Measurements from ENCODE around the gene FOXI3. TPM values are rescaled to one million over a fixed set of nuclear protein-coding genes. Genes with fewer than 3 reads are reported as not detected.

FOXI3 gene
- polyA plus RNA-seq, 1 donor (not counting 4 experiments of a cell fraction or from before 2014, with no cell fraction given) = not detected

DNA sequence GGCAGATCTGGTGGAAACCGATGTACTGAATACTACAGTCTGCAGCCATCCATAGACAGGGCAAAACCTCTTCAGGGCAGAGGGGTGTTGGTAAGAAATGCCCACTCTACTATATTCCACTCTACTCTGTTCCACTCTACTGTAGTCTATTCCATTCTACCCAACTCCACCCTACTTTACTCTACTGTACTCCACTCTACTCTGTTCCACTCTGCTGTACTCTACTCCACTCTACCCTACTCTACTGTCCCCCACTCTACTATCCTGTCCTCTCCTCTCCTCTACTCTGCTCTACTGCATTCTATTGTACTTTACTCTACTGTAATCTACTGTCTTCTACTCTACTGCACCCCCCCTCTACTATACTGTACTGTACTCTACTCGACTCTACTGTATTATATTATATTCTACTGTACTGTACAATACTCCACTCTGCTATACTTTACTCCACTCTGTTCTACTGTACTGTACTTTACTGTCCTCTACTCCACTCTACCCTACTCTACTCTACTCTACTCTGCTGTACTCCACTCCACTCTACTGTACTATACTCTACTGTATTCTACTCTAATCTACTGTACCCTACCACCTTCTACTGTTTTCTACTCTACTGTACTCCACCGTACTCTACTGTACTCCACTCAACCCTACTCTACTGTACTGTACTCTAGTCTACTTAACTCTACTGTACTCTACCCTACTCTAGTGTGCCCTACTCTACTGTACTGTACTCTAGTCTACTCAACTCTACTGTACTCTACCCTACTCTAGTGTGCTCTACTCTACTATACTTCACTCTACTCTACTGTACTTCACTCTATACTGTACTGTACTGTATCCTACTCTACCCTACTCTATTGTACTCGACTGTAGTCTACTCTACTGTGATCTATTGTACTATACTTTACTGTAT is 17.0 kb upstream of the FOXI3 start:
- Histone ChIP-seq H4K20me1 (ENCODE audit: control insufficient read depth, extremely low read depth, insufficient read depth, low read length) (no peaks in the 10 kb centered on the region), H3K79me2 (ENCODE audit: control insufficient read depth, insufficient read depth, low read length) (no peaks in the 10 kb centered on the region), H3K27me3 (ENCODE audit: control insufficient read depth, extremely low read depth, insufficient read depth, low read length) (no peaks in the 10 kb centered on the region), H3K4me2 (ENCODE audit: control insufficient read depth, extremely low read depth, insufficient read depth, low read depth, low read length) (no peak overlapping the region), H3K9me1 (ENCODE audit: control insufficient read depth, extremely low read depth, insufficient read depth, low read length) (no peaks in the 10 kb centered on the region), H3K27ac (ENCODE audit: control insufficient read depth, insufficient read depth, low read length) (no peak overlapping the region), H3K36me3 (ENCODE audit: control insufficient read depth in 2 of 2, extremely low read depth in 1 of 2, insufficient read depth in 2 of 2, low read length in 2 of 2) (no peaks in the 10 kb centered on the region), H2AFZ (ENCODE audit: control insufficient read depth, low read length) (no peak overlapping the region), H3K4me1 (ENCODE audit: control insufficient read depth, extremely low read depth, insufficient read depth, low read length) (no peaks in the 10 kb centered on the region), H3K9ac (ENCODE audit: control insufficient read depth, extremely low read depth, insufficient read depth, low read length) (no peak overlapping the region), H3K9me3 (ENCODE audit: control insufficient read depth, low read depth, low read length) (no peaks in the 10 kb centered on the region), H3K4me3 (ENCODE audit: control insufficient read depth in 2 of 3, extremely low read depth in 1 of 3, insufficient read depth in 2 of 3, low read depth in 1 of 3, low read length in 3 of 3) (no peak overlapping the region)
- dilution Hi-C loops (cut with MboI; ENCODE audit: extremely low pct_ligation_motif_present, low sequenced_read_pairs) = no loop called here
- no peak for FAIRE-seq
- no peak for DNase-seq (ENCODE audit: low read depth, low spot score)
- no peak for TF ChIP-seq EZH2 (IDR thresholded peaks at IDR 0.05; ENCODE audit: low read length)
- TF ChIP-seq, protein P1, sequence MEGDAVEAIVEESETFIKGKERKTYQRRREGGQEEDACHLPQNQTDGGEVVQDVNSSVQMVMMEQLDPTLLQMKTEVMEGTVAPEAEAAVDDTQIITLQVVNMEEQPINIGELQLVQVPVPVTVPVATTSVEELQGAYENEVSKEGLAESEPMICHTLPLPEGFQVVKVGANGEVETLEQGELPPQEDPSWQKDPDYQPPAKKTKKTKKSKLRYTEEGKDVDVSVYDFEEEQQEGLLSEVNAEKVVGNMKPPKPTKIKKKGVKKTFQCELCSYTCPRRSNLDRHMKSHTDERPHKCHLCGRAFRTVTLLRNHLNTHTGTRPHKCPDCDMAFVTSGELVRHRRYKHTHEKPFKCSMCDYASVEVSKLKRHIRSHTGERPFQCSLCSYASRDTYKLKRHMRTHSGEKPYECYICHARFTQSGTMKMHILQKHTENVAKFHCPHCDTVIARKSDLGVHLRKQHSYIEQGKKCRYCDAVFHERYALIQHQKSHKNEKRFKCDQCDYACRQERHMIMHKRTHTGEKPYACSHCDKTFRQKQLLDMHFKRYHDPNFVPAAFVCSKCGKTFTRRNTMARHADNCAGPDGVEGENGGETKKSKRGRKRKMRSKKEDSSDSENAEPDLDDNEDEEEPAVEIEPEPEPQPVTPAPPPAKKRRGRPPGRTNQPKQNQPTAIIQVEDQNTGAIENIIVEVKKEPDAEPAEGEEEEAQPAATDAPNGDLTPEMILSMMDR (optimal IDR thresholded peaks at IDR 0.05 in 1 of 3, IDR thresholded peaks at IDR 0.05 in 1 of 3, conservative IDR thresholded peaks at IDR 0.05 in 1 of 3; ENCODE audit: extremely low read depth in 1 of 3, insufficient read depth in 2 of 3, low read length in 3 of 3) = no peak

DNA sequence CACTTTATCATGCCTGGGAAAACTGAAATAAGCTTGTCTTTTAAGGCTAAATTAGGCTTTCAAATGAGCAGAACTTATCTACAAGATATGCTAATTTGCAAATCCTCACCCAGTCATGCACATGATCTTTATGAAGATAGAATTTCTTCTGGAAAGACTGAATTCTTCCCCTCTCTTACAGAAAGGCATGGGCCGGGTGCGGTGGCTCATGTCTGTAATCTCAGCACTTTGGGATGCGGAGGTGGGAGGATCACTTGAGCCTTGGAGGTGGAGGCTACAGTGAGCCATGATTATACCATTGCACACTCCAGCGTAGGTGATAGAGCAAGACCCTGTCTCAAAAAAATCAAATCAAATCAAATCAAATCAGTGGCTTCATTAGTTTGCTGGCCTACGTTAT is 11.7 kb upstream of the FOXI3 start:
- Histone ChIP-seq H3K4me1 (ENCODE audit: control insufficient read depth, extremely low read depth, insufficient read depth, low read length) (no peaks in the 10 kb centered on the region), H2AFZ (ENCODE audit: control insufficient read depth, low read length) (no peak overlapping the region), H3K9me1 (ENCODE audit: control insufficient read depth, extremely low read depth, insufficient read depth, low read length) (no peaks in the 10 kb centered on the region), H3K9ac (ENCODE audit: control insufficient read depth, extremely low read depth, insufficient read depth, low read length) (no peak overlapping the region), H3K79me2 (ENCODE audit: control insufficient read depth, insufficient read depth, low read length) (no peaks in the 10 kb centered on the region), H3K9me3 (ENCODE audit: control insufficient read depth, low read depth, low read length) (no peaks in the 10 kb centered on the region), H4K20me1 (ENCODE audit: control insufficient read depth, extremely low read depth, insufficient read depth, low read length) (no peaks in the 10 kb centered on the region), H3K27ac (ENCODE audit: control insufficient read depth, insufficient read depth, low read length) (no peak overlapping the region), H3K4me3 (ENCODE audit: control insufficient read depth in 2 of 3, extremely low read depth in 1 of 3, insufficient read depth in 2 of 3, low read depth in 1 of 3, low read length in 3 of 3) (no peak overlapping the region), H3K27me3 (ENCODE audit: control insufficient read depth, extremely low read depth, insufficient read depth, low read length) (peaks cover under 1% of the 10 kb centered on the region), H3K4me2 (ENCODE audit: control insufficient read depth, extremely low read depth, insufficient read depth, low read depth, low read length) (no peak overlapping the region), H3K36me3 (ENCODE audit: control insufficient read depth in 2 of 2, extremely low read depth in 1 of 2, insufficient read depth in 2 of 2, low read length in 2 of 2) (no peaks in the 10 kb centered on the region)
- DNase-seq (ENCODE audit: low read depth, low spot score) = no peak
- no peak for FAIRE-seq
- TF ChIP-seq EZH2 (IDR thresholded peaks at IDR 0.05; ENCODE audit: low read length) = no peak
- TF ChIP-seq, protein P1 (optimal IDR thresholded peaks at IDR 0.05 in 1 of 3, IDR thresholded peaks at IDR 0.05 in 1 of 3, conservative IDR thresholded peaks at IDR 0.05 in 1 of 3; ENCODE audit: extremely low read depth in 1 of 3, insufficient read depth in 2 of 3, low read length in 3 of 3) = no peak
- dilution Hi-C loops (cut with MboI; ENCODE audit: extremely low pct_ligation_motif_present, low sequenced_read_pairs) = no loop called here

Data from keratinocyte (primary cell).